Urinary bladder (tissue), 4 donors: ENCODE data around the gene KCNJ13. TPM values are rescaled to one million over a fixed set of nuclear protein-coding genes. Genes with fewer than 3 reads are reported as not detected.

Experiments
- DNase-seq: peaks from one replicate; pipeline ENCODE4 v3.0.0-alpha.2; 2015; ENCODE audit errors: extremely low spot score
- H3K27ac ChIP-seq: one replicate; pipeline ENCODE4 v1.5.1; 2013; ENCODE audit warnings: low read depth, mild to moderate bottlenecking, moderate library complexity
- H3K36me3 ChIP-seq: one replicate; pipeline ENCODE4 v1.6.1; 2013; ENCODE audit warnings: mild to moderate bottlenecking, moderate library complexity; ENCODE audit not compliant: insufficient read depth
- H3K4me1 ChIP-seq: one replicate; pipeline ENCODE4 v1.6.1; 2013; ENCODE audit warnings: mild to moderate bottlenecking, moderate library complexity; ENCODE audit not compliant: insufficient read depth
- H3K4me3 ChIP-seq: one replicate; pipeline ENCODE4 v1.5.1; 2013; ENCODE audit warnings: low read depth, low read length
- WGBS: extraction: QIAGEN DNeasy Blood & Tissue Kit; methylation state at CpG from one replicate; pipeline ENCODE4 v1.1.7; 2013; 5-methylcytosine and 5-hydroxymethylcytosine counted together
- polyA plus RNA-seq: library from polyadenylated mRNA; stranded (reverse); fragments of 200-250 nt; gene quantifications from one replicate; pipeline ENCODE4 v1.2.3, GENCODE V29; 2013
- total RNA-seq: library from RNA; depleted of rRNA; stranded (reverse); fragments of >200 nt; gene quantifications from one replicate; pipeline ENCODE4 v1.2.3, GENCODE V29; 2014
- donor health status: healthy with polysubstance abuse.
- donor health status: healthy.

Gene KCNJ13
- total and polyA plus RNA-seq, 2 donors = 0.63 TPM; not detected in 1

DNA sequence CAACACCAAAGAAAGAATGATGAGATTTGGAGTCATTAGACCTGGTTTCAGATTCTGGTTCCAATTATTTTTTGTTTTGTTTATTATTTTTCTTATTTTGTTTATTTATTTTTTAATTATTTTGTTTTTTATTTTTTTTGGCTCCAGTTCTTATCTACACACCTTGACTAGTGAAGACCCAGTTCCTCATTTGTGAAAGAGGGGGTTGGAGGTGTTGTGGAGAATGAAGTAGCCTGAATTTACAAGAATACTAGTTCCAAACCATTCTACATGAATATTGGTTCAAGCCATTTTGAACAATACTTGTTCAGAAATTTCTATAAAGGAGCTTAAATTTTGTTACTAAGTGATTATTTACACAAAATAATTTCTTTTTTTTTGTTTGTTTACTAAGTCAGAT lies 6.9 kb upstream of the KCNJ13 start:
- Histone ChIP-seq H3K27ac (no peak overlapping the region), H3K4me1 (peaks cover 1% of the 10 kb centered on the region), H3K4me3 (no peak overlapping the region), H3K36me3 (peaks cover 2% of the 10 kb centered on the region)
- no peak for DNase-seq

GRCh38 chr2:232781765-232782164 lies 5.4 kb upstream of the KCNJ13 start:
- no peak overlapping the region for H3K4me3 ChIP-seq
- no peak for DNase-seq
- H3K27ac ChIP-seq = no peak overlapping the region
- H3K36me3 ChIP-seq = no peaks in the 10 kb centered on the region
- peaks cover 1% of the 10 kb centered on the region for H3K4me1 ChIP-seq

- no peaks in the 10 kb centered on the region for H3K36me3 ChIP-seq
- H3K4me3 ChIP-seq = no peak overlapping the region
- 24% methylated on average over 1 of the region's 1 CpG for WGBS
- no peak overlapping the region for H3K27ac ChIP-seq
- DNase-seq = no peak
- H3K4me1 ChIP-seq = peaks cover 1% of the 10 kb centered on the region
Measured at GRCh38 chr2:232779934-232780333, 3.6 kb upstream of the KCNJ13 start.

DNA sequence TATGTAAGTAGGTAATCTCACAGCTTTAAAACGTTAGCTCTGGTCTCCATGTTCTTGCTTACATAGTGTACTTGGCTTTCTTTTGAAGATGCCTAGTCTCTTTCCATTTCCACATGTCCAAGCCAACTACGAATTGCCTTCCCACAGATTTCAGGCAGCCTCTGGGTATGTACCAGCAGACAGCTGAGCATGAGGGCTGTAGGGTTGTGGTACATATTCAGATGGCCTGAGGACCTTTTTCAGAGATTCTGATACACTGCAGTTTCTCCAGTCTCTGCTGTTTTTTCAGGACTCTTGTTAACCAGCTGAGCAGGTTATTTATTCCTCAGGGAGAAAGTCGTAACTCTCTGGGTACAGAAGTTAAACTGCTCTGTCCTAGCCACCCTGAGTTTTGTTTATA lies 3.1 kb upstream of the KCNJ13 start:
- Histone ChIP-seq H3K4me1 (peaks cover 1% of the 10 kb centered on the region), H3K36me3 (no peaks in the 10 kb centered on the region), H3K4me3 (no peak overlapping the region), H3K27ac (no peak overlapping the region)
- DNase-seq = no peak
- 61% methylated on average over 3 of the region's 3 CpGs for WGBS

GRCh38 chr2:232777276-232777675 lies 911 bp upstream of the KCNJ13 start:
- no peak overlapping the region for H3K4me3 ChIP-seq
- DNase-seq = no peak
- H3K4me1 ChIP-seq = peaks cover 1% of the 10 kb centered on the region
- no peak overlapping the region for H3K27ac ChIP-seq
- no peaks in the 10 kb centered on the region for H3K36me3 ChIP-seq
- 82% methylated on average over 5 of the region's 5 CpGs for WGBS

DNA sequence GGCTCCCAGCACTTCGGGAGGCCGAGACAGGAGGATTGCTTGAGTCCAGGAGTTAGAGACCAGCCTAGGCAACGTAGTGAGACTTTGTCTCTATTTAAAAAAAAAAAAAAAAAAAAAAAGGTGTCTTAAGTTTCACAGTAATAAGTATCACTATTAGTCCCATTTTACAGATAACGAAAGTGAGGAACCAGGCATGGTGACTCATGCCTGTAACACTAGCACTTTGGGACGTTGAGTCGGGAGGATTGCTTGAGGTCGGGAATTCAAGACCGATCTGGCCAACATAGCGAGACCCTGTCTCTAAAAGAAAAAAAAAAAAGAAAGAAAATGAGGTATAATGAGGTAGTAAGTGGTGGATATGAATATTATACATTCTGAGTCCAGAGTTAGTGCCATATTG lies 2.5 kb downstream of the KCNJ13 start:
- no peaks in the 10 kb centered on the region for H3K4me1 ChIP-seq
- H3K36me3 ChIP-seq = no peaks in the 10 kb centered on the region
- no peak for DNase-seq
- no peak overlapping the region for H3K4me3 ChIP-seq
- no peak overlapping the region for H3K27ac ChIP-seq
- 97% methylated on average over 9 of the region's 9 CpGs for WGBS

- Histone ChIP-seq H3K36me3 (peaks cover 2% of the 10 kb centered on the region), H3K27ac (no peak overlapping the region), H3K4me1 (no peaks in the 10 kb centered on the region), H3K4me3 (no peak overlapping the region)
- 88% methylated on average over 2 of the region's 2 CpGs for WGBS
- no peak for DNase-seq
Measured at GRCh38 chr2:232772531-232772930, 3.8 kb downstream of the KCNJ13 start.

GRCh38 chr2:232771870-232772269 lies 4.5 kb downstream of the KCNJ13 start:
- DNase-seq = no peak
- Histone ChIP-seq H3K27ac (no peak overlapping the region), H3K4me1 (no peaks in the 10 kb centered on the region), H3K4me3 (no peak overlapping the region), H3K36me3 (peaks cover 2% of the 10 kb centered on the region)
- WGBS = 93% methylated on average over 1 of the region's 1 CpG

DNA sequence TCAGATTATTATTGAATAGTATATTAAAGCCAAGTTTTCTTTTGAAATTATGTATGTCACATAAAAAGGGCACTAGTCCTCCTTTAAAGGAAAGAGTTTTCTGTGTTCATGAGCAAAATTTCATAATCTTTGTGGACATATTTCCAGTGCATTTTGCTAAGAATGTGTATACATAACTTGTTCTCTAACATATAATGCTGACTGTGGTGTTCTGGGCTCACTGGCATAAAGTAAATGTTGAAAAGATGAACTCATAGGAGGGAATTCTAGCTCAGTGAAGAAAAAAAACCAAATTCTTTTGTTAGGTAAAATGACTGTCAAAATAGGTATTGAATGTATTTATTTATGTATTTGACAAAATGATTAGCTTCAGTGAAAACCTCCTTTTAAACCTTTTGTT lies 6.2 kb downstream of the KCNJ13 start:
- peaks cover 4% of the 10 kb centered on the region for H3K36me3 ChIP-seq
- H3K4me1 ChIP-seq = no peaks in the 10 kb centered on the region
- no peak overlapping the region for H3K4me3 ChIP-seq
- H3K27ac ChIP-seq = no peak overlapping the region
- no peak for DNase-seq

- WGBS = 83% methylated on average over 1 of the region's 1 CpG
- peaks cover 4% of the 10 kb centered on the region for H3K36me3 ChIP-seq
- no peak for DNase-seq
- no peak overlapping the region for H3K4me3 ChIP-seq
- H3K27ac ChIP-seq = no peak overlapping the region
- H3K4me1 ChIP-seq = no peaks in the 10 kb centered on the region
Measured at GRCh38 chr2:232767866-232768265, 8.5 kb downstream of the KCNJ13 start.

- peak; percentile 6 for DNase-seq
- Histone ChIP-seq H3K4me3 (no peak overlapping the region), H3K27ac (no peak overlapping the region), H3K36me3 (peaks cover 5% of the 10 kb centered on the region), H3K4me1 (no peaks in the 10 kb centered on the region)
- WGBS = 55% methylated on average over 3 of the region's 3 CpGs
Measured at GRCh38 chr2:232761301-232761907, 15.0 kb downstream of the KCNJ13 start.

- Histone ChIP-seq H3K4me1 (no peaks in the 10 kb centered on the region), H3K36me3 (peaks cover 3% of the 10 kb centered on the region), H3K4me3 (no peak overlapping the region), H3K27ac (no peak overlapping the region)
- DNase-seq = no peak
- WGBS = 82% methylated on average over 2 of the region's 2 CpGs
Measured at GRCh38 chr2:232757905-232758304, 18.5 kb downstream of the KCNJ13 start.

DNA sequence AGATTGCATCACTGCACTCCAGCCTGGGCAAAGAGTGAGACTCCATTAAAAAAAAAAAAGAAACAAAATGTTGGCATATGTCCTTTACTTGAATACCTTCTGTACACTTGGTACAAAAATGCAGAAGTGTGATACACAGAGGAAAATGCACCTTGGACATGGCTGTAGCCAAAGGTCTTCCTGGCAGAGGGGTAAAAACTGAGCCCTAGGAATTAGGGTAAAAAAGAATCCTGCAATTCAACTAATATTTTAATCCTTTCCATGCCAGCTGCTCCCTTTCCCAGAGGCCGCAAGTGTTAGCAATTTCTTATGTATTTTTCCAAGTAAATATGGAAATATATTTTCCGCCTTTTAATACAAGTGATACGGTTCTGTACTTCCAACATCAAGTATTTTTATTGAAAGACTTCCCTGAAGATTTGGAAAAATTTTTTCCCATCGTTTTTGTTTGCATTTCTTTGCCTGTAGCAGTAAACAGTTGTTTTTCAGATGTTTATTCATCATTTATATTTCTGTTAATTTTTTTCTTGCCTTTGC lies 26.2 kb downstream of the KCNJ13 start:
- H3K4me3 ChIP-seq = no peak overlapping the region
- WGBS = 83% methylated on average over 4 of the region's 4 CpGs
- no peak overlapping the region for H3K27ac ChIP-seq
- no peaks in the 10 kb centered on the region for H3K4me1 ChIP-seq
- no peak for DNase-seq
- peaks cover 4% of the 10 kb centered on the region for H3K36me3 ChIP-seq

DNA sequence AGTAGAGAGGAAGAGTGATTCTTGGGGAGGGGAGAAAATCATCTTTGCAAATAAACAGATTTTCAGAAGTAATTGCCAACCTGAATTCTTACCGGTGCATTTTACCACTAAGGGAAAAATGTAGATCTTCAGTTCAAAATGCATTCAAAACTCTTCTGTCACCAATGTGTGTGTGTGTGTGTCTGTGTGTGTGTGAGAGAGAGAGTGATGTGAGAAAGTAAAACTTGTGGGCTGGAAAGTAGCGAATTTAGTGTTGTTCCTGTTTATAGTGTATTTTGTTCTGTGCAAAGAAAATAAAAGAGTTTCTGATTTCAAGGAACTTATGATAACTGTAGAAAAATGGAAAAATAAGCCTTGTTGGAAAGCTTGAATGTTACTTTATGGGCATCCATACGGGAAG lies 27.0 kb downstream of the KCNJ13 start:
- no peak for DNase-seq
- Histone ChIP-seq H3K27ac (no peak overlapping the region), H3K4me1 (no peaks in the 10 kb centered on the region), H3K36me3 (peaks cover 4% of the 10 kb centered on the region), H3K4me3 (no peak overlapping the region)
- WGBS = 77% methylated on average over 3 of the region's 3 CpGs

- peaks cover 4% of the 10 kb centered on the region for H3K36me3 ChIP-seq
- H3K4me1 ChIP-seq = no peaks in the 10 kb centered on the region
- no peak overlapping the region for H3K4me3 ChIP-seq
- H3K27ac ChIP-seq = no peak overlapping the region
- WGBS = 95% methylated on average over 3 of the region's 3 CpGs
- DNase-seq = no peak
Measured at GRCh38 chr2:232748038-232748437, 28.3 kb downstream of the KCNJ13 start.
